Measurements from ENCODE around the gene HSPA4L.

GRCh38 chr4:127846061-127846460, 63.9 kb downstream of the HSPA4L start:
- TF ChIP-seq CTCF (IDR thresholded peaks at IDR 0.05; ENCODE audit: insufficient read depth, low read length, poor library complexity, severe bottlenecking) = no peak
- no peak for TF ChIP-seq EZH2phosphoT487 (conservative IDR thresholded peaks at IDR 0.05; ENCODE audit: low read length)
